Naive thymus-derived CD8-positive, alpha-beta T cell (primary cell): ENCODE measurements around the gene CDC42BPG. TPM values are rescaled to one million over a fixed set of nuclear protein-coding genes. Genes with fewer than 3 reads are reported as not detected.

Source experiments
- ATAC-seq, 2 donors: fragments of 150-1000 bp; cut with Tn5 transposase in 1 of 2; sonication (Bioruptor Pico), chemical (Tn5 transposase) in 1 of 2; 1 replicate in 1 of 2; 2 replicates in 1 of 2; pipeline ENCODE4 v1.10.0; 2021; ENCODE audit warnings: mild to moderate bottlenecking in 2 of 2, moderate library complexity in 2 of 2
- POLR2A ChIA-PET: fragments of 350-600 bp; sonication (Branson Sonifier 250); formaldehyde crosslinking; loops from one replicate; lab custom pipeline; 2021; ENCODE audit warnings: antibody characterized with exemption; lab: Charles Lee
- DNase-seq, 10 donors: peaks; one replicate each; pipeline versions ENCODE4 v3.0.0 to v3.0.0-alpha.2; 2020 to 2022
- H3K27ac Mint-ChIP-seq, 10 donors: one replicate each; pipeline ENCODE4 v1.8.0; 2020 to 2022; ENCODE audit warnings: mild to moderate bottlenecking in 10 of 10, mixed read lengths in 10 of 10, moderate library complexity in 4 of 10, inconsistent platforms in 1 of 10
- H3K27me3 Mint-ChIP-seq, 5 donors: one replicate each; pipeline ENCODE4 v1.8.0; 2021 to 2022; ENCODE audit warnings: mixed read lengths in 5 of 5
- H3K36me3 Mint-ChIP-seq, 3 donors: one replicate each; pipeline ENCODE4 v1.8.0; 2020 to 2022; ENCODE audit warnings: mixed read lengths in 3 of 3, mild to moderate bottlenecking in 2 of 3, inconsistent platforms in 1 of 3
- H3K4me1 Mint-ChIP-seq, 4 donors: one replicate each; pipeline ENCODE4 v1.8.0; 2021 to 2022; ENCODE audit warnings: mixed read lengths in 4 of 4
- H3K4me3 Mint-ChIP-seq, 10 donors: one replicate each; pipeline ENCODE4 v1.8.0; 2020 to 2022; ENCODE audit warnings: mild to moderate bottlenecking in 10 of 10, mixed read lengths in 10 of 10, moderate library complexity in 6 of 10, inconsistent platforms in 1 of 10
- H3K9me3 Mint-ChIP-seq, 9 donors: one replicate each; pipeline ENCODE4 v1.8.0; 2020 to 2022; ENCODE audit warnings: mixed read lengths in 9 of 9, mild to moderate bottlenecking in 3 of 9, inconsistent platforms in 1 of 9, moderate library complexity in 1 of 9
- polyA plus RNA-seq, 3 donors: library from polyadenylated mRNA; unstranded; fragments of 300-500 nt; fragmentation: Illumina TruSeq; gene quantifications; one replicate each; pipeline ENCODE4 v1.2.3, GENCODE V29; 2021
- total RNA-seq, 8 experiments: library from RNA in 2 of 8; stranded (reverse) in 2 of 8; gene quantifications; one replicate each; pipeline ENCODE4 v1.2.3 and lab custom pipeline; 2021 to 2026

CDC42BPG gene
- total and polyA plus RNA-seq, 5 experiments from 2014 or later = 0.09 to 10.3 (median 0.38) TPM

- Mint-ChIP-seq H3K27ac (no peak overlapping the region), H3K4me1 (peaks cover 0 to 4% (median 0%) of the 10 kb centered on the region in 4 donors), H3K4me3 (no peak overlapping the region), H3K36me3 (peaks cover 0 to 13% (median 2%) of the 10 kb centered on the region in 3 donors), H3K27me3 (no peaks in the 10 kb centered on the region), H3K9me3 (no peaks in the 10 kb centered on the region)
- ATAC-seq (no peak), DNase-seq (no peak)
- POLR2A ChIA-PET = interaction anchor here (1.0 kb wide), 1 partner anchor 705 kb away, joined by 3 read pairs; no protein-coding TSS in a partner anchor
These were observed 7.9 kb downstream of the CDC42BPG start for GRCh38 chr11:64836448-64837072.

GRCh38 chr11:64835616-64836447 is 8.6 kb downstream of the CDC42BPG start:
- H3K27ac Mint-ChIP-seq = no peak overlapping the region
- peaks cover 0 to 4% (median 0%) of the 10 kb centered on the region in 4 donors for H3K4me1 Mint-ChIP-seq
- POLR2A ChIA-PET = interaction anchor here (1.0 kb wide), 1 partner anchor 704 kb away, joined by 3 read pairs; no protein-coding TSS in a partner anchor
- DNase-seq = peak in 1 of 10 donors; percentile 61
- ATAC-seq = no peak
- peaks cover 0 to 17% (median 2%) of the 10 kb centered on the region in 3 donors for H3K36me3 Mint-ChIP-seq
- H3K27me3 Mint-ChIP-seq = no peaks in the 10 kb centered on the region
- H3K4me3 Mint-ChIP-seq = no peak overlapping the region
- no peaks in the 10 kb centered on the region for H3K9me3 Mint-ChIP-seq

DNA sequence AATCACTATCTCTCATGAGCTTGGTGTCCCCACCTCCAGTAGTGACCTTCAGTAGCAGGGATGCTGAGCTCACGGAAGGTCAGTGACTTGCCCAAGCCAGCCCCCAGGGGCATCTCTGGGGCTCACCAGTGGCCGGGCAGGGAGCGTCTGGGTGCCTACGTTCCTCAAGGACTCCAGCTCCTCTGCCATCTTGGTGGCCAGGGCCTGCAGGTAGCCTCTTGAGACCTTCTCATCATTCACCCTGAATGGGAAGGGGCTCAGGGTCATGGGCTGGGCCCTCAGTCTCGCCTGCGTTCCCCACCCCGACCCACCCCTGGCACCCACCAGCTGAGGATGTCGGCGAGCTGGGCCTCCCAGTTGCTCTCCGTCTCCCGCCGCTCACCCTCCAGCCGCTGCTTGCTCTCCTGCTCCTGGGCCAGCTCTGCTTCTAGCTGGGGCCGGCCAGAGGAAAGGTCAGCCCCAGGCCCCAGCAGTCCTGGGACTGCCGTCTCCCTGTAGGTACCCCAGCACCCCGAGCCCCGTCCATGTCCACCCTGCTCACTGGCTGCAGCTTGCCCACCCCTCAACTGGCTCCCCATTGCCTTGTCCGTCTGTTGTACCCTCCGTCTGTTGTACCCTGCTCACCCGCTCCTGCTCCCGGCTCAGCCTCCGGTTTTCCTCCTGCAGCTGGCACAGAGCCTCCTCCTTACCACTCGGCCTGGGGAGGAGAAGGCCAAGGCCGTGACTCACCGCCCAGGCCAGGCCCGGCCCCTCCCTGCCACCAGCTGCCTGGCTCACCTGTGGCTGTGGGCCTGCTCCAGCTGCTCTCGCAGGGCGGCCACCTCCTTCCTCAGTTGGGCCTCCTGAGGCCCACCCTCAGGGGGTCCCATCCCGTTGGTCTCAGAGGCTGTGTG is 9.5 kb downstream of the CDC42BPG start:
- no peak overlapping the region for H3K27ac Mint-ChIP-seq
- H3K36me3 Mint-ChIP-seq = peaks cover 0 to 18% (median 2%) of the 10 kb centered on the region in 3 donors
- ATAC-seq = no peak
- no peaks in the 10 kb centered on the region for H3K9me3 Mint-ChIP-seq
- H3K4me1 Mint-ChIP-seq = peaks cover 0 to 4% (median 0%) of the 10 kb centered on the region in 4 donors
- no peaks in the 10 kb centered on the region for H3K27me3 Mint-ChIP-seq
- DNase-seq = no peak
- POLR2A ChIA-PET = interaction anchor here (0.6 to 1.1 kb wide), 2 partner anchors 24 to 262 kb away, joined by 3 read pairs; partner anchors contain the start of genes MEN1 and VPS51
- H3K4me3 Mint-ChIP-seq = no peak overlapping the region

- Mint-ChIP-seq H3K27me3 (no peaks in the 10 kb centered on the region), H3K36me3 (peaks cover 0 to 13% (median 0%) of the 10 kb centered on the region in 3 donors), H3K4me1 (peaks cover 0 to 2% (median 0%) of the 10 kb centered on the region in 4 donors), H3K27ac (no peak overlapping the region), H3K4me3 (no peak overlapping the region), H3K9me3 (no peaks in the 10 kb centered on the region)
- POLR2A ChIA-PET = interaction anchor here (0.6 to 1.1 kb wide), 3 partner anchors 23 to 262 kb away, joined by 3 read pairs; partner anchors contain the start of genes MEN1 and VPS51
- no peak for ATAC-seq
- no peak for DNase-seq
These were observed 10.3 kb downstream of the CDC42BPG start for GRCh38 chr11:64834031-64834722.

DNA sequence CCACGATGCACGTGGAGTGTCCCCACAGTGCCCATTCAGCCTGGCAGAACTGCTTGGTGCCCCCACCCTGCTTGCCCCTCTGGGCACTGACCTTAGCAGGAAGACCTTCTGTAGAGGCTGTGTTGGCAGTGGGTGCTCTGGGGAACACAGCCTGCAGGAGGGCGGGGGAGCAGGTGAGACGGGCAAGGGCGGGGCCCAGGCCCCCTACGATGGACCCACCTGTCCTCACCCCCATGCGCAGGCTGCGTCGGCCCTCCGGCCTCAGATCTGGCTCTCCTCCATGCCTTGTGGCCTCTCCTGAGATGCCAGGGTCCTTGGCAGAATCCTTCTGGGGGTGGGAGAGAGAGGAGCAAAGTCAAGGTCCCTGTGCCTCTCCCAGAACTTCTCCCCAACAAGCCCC is 10.9 kb downstream of the CDC42BPG start:
- H3K27me3 Mint-ChIP-seq = no peaks in the 10 kb centered on the region

GRCh38 chr11:64833198-64833502 is 11.3 kb downstream of the CDC42BPG start:
- peaks cover 0 to 2% (median 0%) of the 10 kb centered on the region in 4 donors for H3K4me1 Mint-ChIP-seq
- no peak for ATAC-seq
- no peaks in the 10 kb centered on the region for H3K9me3 Mint-ChIP-seq
- no peaks in the 10 kb centered on the region for H3K27me3 Mint-ChIP-seq
- POLR2A ChIA-PET = interaction anchor here (1.0 kb wide), 1 partner anchor 54 kb away, joined by 3 read pairs; no protein-coding TSS in a partner anchor
- peaks cover 0 to 19% (median 3%) of the 10 kb centered on the region in 3 donors for H3K36me3 Mint-ChIP-seq
- no peak for DNase-seq
- H3K27ac Mint-ChIP-seq = no peak overlapping the region
- H3K4me3 Mint-ChIP-seq = no peak overlapping the region

More for the DNA sequence above, 10.9 kb downstream of the CDC42BPG start:
- DNase-seq = no peak
- no peak for ATAC-seq
- peaks cover 0 to 2% (median 0%) of the 10 kb centered on the region in 4 donors for H3K4me1 Mint-ChIP-seq
- no peaks in the 10 kb centered on the region for H3K9me3 Mint-ChIP-seq
- peaks cover 0 to 18% (median 0%) of the 10 kb centered on the region in 3 donors for H3K36me3 Mint-ChIP-seq
- POLR2A ChIA-PET = interaction anchor here (1.0 to 1.1 kb wide), 2 partner anchors 23 to 54 kb away, joined by 3 read pairs; partner anchors contain the start of gene MEN1
- H3K4me3 Mint-ChIP-seq = no peak overlapping the region
- no peak overlapping the region for H3K27ac Mint-ChIP-seq

DNA sequence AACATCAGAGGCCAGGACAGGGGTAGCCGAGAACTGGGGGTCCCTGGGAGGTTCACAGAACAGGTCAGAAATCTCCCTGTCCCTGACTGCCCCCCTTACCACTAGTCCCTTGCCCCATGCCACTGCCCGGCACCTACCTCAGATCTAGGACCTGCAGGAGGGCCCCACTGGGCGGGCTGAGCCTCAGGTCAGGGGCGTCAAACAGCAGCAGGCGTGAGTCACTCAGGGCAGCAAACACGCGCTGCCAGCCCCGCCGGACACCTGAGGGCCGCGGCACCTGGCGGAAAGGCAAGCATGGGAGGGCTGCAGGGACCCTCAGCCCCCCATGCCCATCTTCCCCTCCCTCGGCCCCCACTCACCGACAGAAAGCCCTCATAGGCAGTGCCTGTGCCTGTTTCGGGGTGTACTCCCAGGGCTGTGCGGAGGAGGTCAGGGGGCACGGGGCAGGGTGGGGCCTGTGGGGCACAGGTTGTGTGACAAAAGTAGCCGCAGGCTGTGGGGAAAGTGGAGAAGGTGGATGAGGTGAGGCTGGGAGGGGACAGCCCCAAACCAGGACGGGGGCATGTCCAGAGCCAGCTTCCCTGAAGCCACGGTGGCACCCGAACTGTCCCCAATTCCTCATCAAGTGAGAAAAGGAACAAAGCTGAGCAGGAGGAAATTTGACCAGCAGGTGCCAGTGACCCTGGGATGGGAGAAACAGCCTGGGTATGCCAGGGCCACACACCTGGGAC is 11.8 kb downstream of the CDC42BPG start:
- peaks cover 0 to 24% (median 7%) of the 10 kb centered on the region in 3 donors for H3K36me3 Mint-ChIP-seq
- no peaks in the 10 kb centered on the region for H3K9me3 Mint-ChIP-seq
- peaks cover 0 to 2% (median 0%) of the 10 kb centered on the region in 4 donors for H3K4me1 Mint-ChIP-seq
- no peak overlapping the region for H3K27ac Mint-ChIP-seq
- ATAC-seq = no peak
- peak in 1 of 10 donors; percentile 56 for DNase-seq
- no peak overlapping the region for H3K4me3 Mint-ChIP-seq
- POLR2A ChIA-PET = no interaction called here
- no peaks in the 10 kb centered on the region for H3K27me3 Mint-ChIP-seq

DNA sequence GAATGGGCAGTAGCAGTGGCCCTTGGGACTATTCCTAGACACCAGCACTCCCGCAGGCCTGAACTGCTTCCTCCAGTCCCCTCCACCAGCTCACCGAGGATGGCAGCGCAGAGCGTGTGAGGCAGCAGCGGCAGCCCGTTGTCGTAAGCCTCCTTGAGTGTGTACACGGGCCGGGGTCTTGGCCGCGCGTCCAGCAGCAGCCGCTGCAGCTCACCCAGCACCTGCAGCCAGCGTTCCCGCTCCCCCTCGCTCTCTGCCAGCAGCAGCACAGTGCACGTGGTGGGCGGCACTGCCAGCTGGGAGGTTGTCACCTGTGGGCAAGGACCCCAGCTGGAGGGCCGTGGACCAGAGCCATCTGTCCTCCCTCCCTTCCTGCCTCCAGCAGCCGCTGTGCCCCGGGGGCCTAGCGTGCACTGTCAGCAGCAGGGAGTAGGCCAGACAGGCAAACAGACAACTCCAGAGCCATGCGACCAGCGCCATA is 13.0 kb downstream of the CDC42BPG start:
- Mint-ChIP-seq H3K36me3 (peaks cover 0 to 27% (median 7%) of the 10 kb centered on the region in 3 donors), H3K27me3 (no peaks in the 10 kb centered on the region), H3K4me1 (peaks cover 0 to 2% (median 0%) of the 10 kb centered on the region in 4 donors), H3K9me3 (no peaks in the 10 kb centered on the region), H3K27ac (peak overlapping the region in 2 of 10 donors; percentile 49 to 59), H3K4me3 (no peak overlapping the region)
- POLR2A ChIA-PET = interaction anchor here (0.8 kb wide), 1 partner anchor 47 kb away, joined by 4 read pairs; no protein-coding TSS in a partner anchor
- ATAC-seq (no peak), DNase-seq (no peak)

GRCh38 chr11:64829536-64830251 is 14.8 kb downstream of the CDC42BPG start:
- ATAC-seq (no peak), DNase-seq (peak in 1 of 10 donors; percentile 59)
- Mint-ChIP-seq H3K27me3 (no peaks in the 10 kb centered on the region), H3K4me3 (no peak overlapping the region), H3K4me1 (peaks cover 0 to 2% (median 0%) of the 10 kb centered on the region in 4 donors), H3K36me3 (peaks cover 0 to 40% (median 7%) of the 10 kb centered on the region in 3 donors), H3K9me3 (no peaks in the 10 kb centered on the region), H3K27ac (no peak overlapping the region)
- POLR2A ChIA-PET = interaction anchor here (0.8 kb wide), 1 partner anchor 46 kb away, joined by 3 read pairs; no protein-coding TSS in a partner anchor

DNA sequence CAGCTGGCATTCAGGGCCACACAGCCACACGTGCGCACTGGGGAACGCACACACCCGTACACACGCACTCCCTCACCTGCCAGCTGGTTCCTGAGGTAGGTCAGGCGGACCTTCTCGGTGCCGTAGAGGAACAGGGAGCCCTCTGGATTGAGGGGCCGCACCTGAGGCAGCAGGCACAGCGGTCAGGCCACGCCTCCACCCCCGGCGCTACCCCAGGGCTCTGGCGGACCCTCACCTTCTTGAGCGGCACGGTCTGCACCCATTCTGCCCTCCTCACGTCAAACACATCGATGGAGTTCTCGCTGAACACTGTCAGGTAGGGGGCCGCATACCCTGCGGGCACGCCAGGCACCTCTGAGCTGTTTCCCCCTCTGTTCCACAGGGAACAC is 17.0 kb downstream of the CDC42BPG start:
- H3K9me3 Mint-ChIP-seq = no peaks in the 10 kb centered on the region
- POLR2A ChIA-PET = no interaction called here
- H3K27me3 Mint-ChIP-seq = no peaks in the 10 kb centered on the region

More for the DNA sequence above, 17.0 kb downstream of the CDC42BPG start:
- ATAC-seq (no peak), DNase-seq (peak in 1 of 10 donors; percentile 57)
- Mint-ChIP-seq H3K36me3 (peaks cover 0 to 38% (median 7%) of the 10 kb centered on the region in 3 donors), H3K4me1 (peaks cover 0 to 2% (median 0%) of the 10 kb centered on the region in 4 donors), H3K27ac (peak overlapping the region in 1 of 10 donors; percentile 51), H3K4me3 (no peak overlapping the region)
